Measurements from ENCODE around the gene GSTK1. TPM values are rescaled to one million over a fixed set of nuclear protein-coding genes. Genes with fewer than 3 reads are reported as not detected.

Gene GSTK1
- total and polyA plus RNA-seq, 10 of the 15 experiments (the other 5 are each of a cell fraction or from before 2014, with no cell fraction given), result 76.2 to 166 (median 127) TPM

DNA sequence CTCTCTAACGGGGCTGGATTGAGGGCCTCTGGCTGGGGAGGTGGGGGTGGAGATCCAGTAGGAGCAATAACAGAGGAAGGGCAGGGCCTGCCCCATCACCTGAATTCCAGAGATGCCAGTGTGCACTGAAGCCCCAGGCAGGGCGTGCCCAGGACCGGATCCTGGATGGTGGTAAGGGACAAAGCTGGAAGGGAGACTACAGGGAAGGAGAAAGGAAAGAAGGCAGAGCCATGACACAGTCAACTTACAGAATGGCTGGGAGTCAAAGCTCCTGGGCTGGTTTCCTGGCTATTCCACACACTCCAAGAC, 22.2 kb downstream of the GSTK1 start:
- H3K9ac ChIP-seq (ENCODE audit: control insufficient read depth, insufficient read depth, low read length), result no peak overlapping the region
- TF ChIP-seq, protein P1, sequence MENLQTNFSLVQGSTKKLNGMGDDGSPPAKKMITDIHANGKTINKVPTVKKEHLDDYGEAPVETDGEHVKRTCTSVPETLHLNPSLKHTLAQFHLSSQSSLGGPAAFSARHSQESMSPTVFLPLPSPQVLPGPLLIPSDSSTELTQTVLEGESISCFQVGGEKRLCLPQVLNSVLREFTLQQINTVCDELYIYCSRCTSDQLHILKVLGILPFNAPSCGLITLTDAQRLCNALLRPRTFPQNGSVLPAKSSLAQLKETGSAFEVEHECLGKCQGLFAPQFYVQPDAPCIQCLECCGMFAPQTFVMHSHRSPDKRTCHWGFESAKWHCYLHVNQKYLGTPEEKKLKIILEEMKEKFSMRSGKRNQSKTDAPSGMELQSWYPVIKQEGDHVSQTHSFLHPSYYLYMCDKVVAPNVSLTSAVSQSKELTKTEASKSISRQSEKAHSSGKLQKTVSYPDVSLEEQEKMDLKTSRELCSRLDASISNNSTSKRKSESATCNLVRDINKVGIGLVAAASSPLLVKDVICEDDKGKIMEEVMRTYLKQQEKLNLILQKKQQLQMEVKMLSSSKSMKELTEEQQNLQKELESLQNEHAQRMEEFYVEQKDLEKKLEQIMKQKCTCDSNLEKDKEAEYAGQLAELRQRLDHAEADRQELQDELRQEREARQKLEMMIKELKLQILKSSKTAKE (IDR thresholded peaks at IDR 0.05; ENCODE audit: low read depth, poor library complexity, severe bottlenecking), result no peak
- TF ChIP-seq KLF5 (IDR thresholded peaks at IDR 0.05; ENCODE audit: partially characterized antibody) (no peak), POLR2AphosphoS5 (IDR thresholded peaks at IDR 0.05; ENCODE audit: low read length) (no peak), ZZZ3 (IDR thresholded peaks at IDR 0.05; ENCODE audit: control insufficient read depth, insufficient read length, low read depth) (no peak), ZNF24 (IDR thresholded peaks at IDR 0.05) (no peak), ZNF274 (IDR thresholded peaks at IDR 0.05; ENCODE audit: insufficient read depth, insufficient read length) (no peak), HDAC6 (IDR thresholded peaks at IDR 0.05; ENCODE audit: unreplicated experiment) (no peak), WRNIP1 (IDR thresholded peaks at IDR 0.05; ENCODE audit: borderline replicate concordance, low read depth, low read length) (no peak), ETV6 (conservative IDR thresholded peaks at IDR 0.05 in 1 of 2, IDR thresholded peaks at IDR 0.05 in 1 of 2; ENCODE audit: borderline replicate concordance in 1 of 2, low read depth in 1 of 2) (no peak), GATAD2B (conservative IDR thresholded peaks at IDR 0.05; ENCODE audit: low read depth) (no peak), FOS (IDR thresholded peaks at IDR 0.05; ENCODE audit: borderline replicate concordance, extremely low read depth, insufficient read length) (no peak), TBL1XR1 (IDR thresholded peaks at IDR 0.05; ENCODE audit: low read depth, low read length) (no peak), SMC3 (IDR thresholded peaks at IDR 0.05; ENCODE audit: borderline replicate concordance, low read length) (no peak), SUZ12 (IDR thresholded peaks at IDR 0.05; ENCODE audit: unreplicated experiment) (no peak), CBFB (IDR thresholded peaks at IDR 0.05; ENCODE audit: low read depth) (no peak), NFYA (IDR thresholded peaks at IDR 0.05; ENCODE audit: borderline replicate concordance, low read depth, low read length) (no peak), TCF12 (IDR thresholded peaks at IDR 0.05; ENCODE audit: low read depth, low read length) (no peak), SPI1 (IDR thresholded peaks at IDR 0.05; ENCODE audit: borderline replicate concordance, insufficient read depth, low read depth, low read length) (no peak), CBX3 (IDR thresholded peaks at IDR 0.05; ENCODE audit: borderline replicate concordance, low read depth) (no peak)
- TF ChIP-seq, protein P2, sequence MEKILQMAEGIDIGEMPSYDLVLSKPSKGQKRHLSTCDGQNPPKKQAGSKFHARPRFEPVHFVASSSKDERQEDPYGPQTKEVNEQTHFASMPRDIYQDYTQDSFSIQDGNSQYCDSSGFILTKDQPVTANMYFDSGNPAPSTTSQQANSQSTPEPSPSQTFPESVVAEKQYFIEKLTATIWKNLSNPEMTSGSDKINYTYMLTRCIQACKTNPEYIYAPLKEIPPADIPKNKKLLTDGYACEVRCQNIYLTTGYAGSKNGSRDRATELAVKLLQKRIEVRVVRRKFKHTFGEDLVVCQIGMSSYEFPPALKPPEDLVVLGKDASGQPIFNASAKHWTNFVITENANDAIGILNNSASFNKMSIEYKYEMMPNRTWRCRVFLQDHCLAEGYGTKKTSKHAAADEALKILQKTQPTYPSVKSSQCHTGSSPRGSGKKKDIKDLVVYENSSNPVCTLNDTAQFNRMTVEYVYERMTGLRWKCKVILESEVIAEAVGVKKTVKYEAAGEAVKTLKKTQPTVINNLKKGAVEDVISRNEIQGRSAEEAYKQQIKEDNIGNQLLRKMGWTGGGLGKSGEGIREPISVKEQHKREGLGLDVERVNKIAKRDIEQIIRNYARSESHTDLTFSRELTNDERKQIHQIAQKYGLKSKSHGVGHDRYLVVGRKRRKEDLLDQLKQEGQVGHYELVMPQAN (conservative IDR thresholded peaks at IDR 0.05), result no peak
- WGBS (ENCODE audit: insufficient coverage, insufficient replicate concordance, low lambda C conversion rate, missing lambda C conversion rate), result 75% methylated on average over 3 of the region's 3 CpGs
- in situ Hi-C loops (cut with MboI), result no loop called here
- no peak overlapping the region for H2AFZ ChIP-seq (ENCODE audit: control insufficient read depth, low read depth, low read length)
- SMC1A ChIA-PET (ENCODE audit: uncharacterized antibody, unreplicated experiment), result no interaction called here
- RAD21 ChIA-PET (ENCODE audit: unreplicated experiment), result no interaction called here
- no peak overlapping the region for H3K4me2 ChIP-seq (ENCODE audit: control insufficient read depth, insufficient read depth)
- FAIRE-seq (no peak), ATAC-seq (no peak), DNase-seq (ENCODE audit: low read depth, low spot score) (no peak)
- intact Hi-C loops (cut with micrococcal nuclease; ENCODE audit: unreplicated experiment), result no loop called here
- H3K27me3 ChIP-seq (replicated peaks in 1 of 2; ENCODE audit: control insufficient read depth in 2 of 2, insufficient read depth in 2 of 2, low read length in 1 of 2), result no peaks in the 10 kb centered on the region
- H3K79me2 ChIP-seq (ENCODE audit: control insufficient read depth, insufficient read depth, low read length), result peaks cover 20% of the 10 kb centered on the region
- H3K4me3 ChIP-seq, result no peak overlapping the region
- peaks cover 7% of the 10 kb centered on the region for H3K4me1 ChIP-seq (ENCODE audit: control insufficient read depth, insufficient read depth, low read length)
- CTCF ChIA-PET, result no interaction called here
- POLR2A ChIA-PET, result no interaction called here
- no peaks in the 10 kb centered on the region for H3K36me3 ChIP-seq (ENCODE audit: control insufficient read depth in 2 of 2, insufficient read depth in 2 of 2, low read length in 1 of 2)
- no peak overlapping the region for H3K27ac ChIP-seq (ENCODE audit: control insufficient read depth, insufficient read depth)
- no peaks in the 10 kb centered on the region; the same call in 2 of the 3 replicates for H3K9me3 ChIP-seq (replicated peaks; ENCODE audit: control insufficient read depth, insufficient read depth, low read length)
- no peaks in the 10 kb centered on the region for H4K20me1 ChIP-seq (ENCODE audit: control insufficient read depth, insufficient read depth)
- BruUV-seq (replicated peaks), result no TSS peak
